Loucy (cell line): ENCODE measurements around the gene SLC25A21.

ENCODE experiments used
- CTCF ChIP-seq: fragments of 200-600 bp; sonication (generic); conservative IDR thresholded peaks from 2 replicates; pipeline ENCODE4 v1.5.1; 2014; ENCODE audit warnings: mild to moderate bottlenecking, antibody characterized with exemption, low read length
- EZH2phosphoT487 ChIP-seq: fragments of 200-600 bp; IDR thresholded peaks from 2 replicates; pipeline ENCODE4 v1.6.1; 2018; ENCODE audit warnings: antibody characterized with exemption, mild to moderate bottlenecking, moderate library complexity, borderline replicate concordance

GRCh38 chr14:37056473-37056872, 115.9 kb downstream of the SLC25A21 start:
- TF ChIP-seq EZH2phosphoT487 (no peak), CTCF (no peak)
